ENCODE results near the gene CD2AP.

Gene CD2AP

GRCh38 chr6:47567586-47567985 lies 90.0 kb downstream of the CD2AP start:
- H3F3A ChIP-seq (ENCODE audit: insufficient read depth): peaks cover 16% of the 10 kb centered on the region; the same call in 1 of the 2 replicates
- no peak for TF ChIP-seq EZH2phosphoT487 (conservative IDR thresholded peaks at IDR 0.05; ENCODE audit: low read length)
- TF ChIP-seq, protein P1, sequence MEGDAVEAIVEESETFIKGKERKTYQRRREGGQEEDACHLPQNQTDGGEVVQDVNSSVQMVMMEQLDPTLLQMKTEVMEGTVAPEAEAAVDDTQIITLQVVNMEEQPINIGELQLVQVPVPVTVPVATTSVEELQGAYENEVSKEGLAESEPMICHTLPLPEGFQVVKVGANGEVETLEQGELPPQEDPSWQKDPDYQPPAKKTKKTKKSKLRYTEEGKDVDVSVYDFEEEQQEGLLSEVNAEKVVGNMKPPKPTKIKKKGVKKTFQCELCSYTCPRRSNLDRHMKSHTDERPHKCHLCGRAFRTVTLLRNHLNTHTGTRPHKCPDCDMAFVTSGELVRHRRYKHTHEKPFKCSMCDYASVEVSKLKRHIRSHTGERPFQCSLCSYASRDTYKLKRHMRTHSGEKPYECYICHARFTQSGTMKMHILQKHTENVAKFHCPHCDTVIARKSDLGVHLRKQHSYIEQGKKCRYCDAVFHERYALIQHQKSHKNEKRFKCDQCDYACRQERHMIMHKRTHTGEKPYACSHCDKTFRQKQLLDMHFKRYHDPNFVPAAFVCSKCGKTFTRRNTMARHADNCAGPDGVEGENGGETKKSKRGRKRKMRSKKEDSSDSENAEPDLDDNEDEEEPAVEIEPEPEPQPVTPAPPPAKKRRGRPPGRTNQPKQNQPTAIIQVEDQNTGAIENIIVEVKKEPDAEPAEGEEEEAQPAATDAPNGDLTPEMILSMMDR (IDR thresholded peaks at IDR 0.05; ENCODE audit: insufficient read depth, low read length, poor library complexity, severe bottlenecking): no peak
- H4K20me1 ChIP-seq (ENCODE audit: low read depth, low read length): peaks cover 31% of the 10 kb centered on the region
- no peaks in the 10 kb centered on the region for H3K9me3 ChIP-seq (ENCODE audit: insufficient read depth, low read length)
- H3K9ac ChIP-seq (ENCODE audit: low read length): no peak overlapping the region
- no peak overlapping the region for H2AFZ ChIP-seq (ENCODE audit: low read depth, low read length, severe bottlenecking)
- H3K27me3 ChIP-seq (ENCODE audit: low read length): no peaks in the 10 kb centered on the region
- H3K4me2 ChIP-seq (ENCODE audit: low read depth, low read length, poor library complexity, severe bottlenecking): no peak overlapping the region
- H3K4me3 ChIP-seq (ENCODE audit: insufficient read depth, low read length, poor library complexity, severe bottlenecking): no peak overlapping the region
- peaks cover 81% of the 10 kb centered on the region for H3K79me2 ChIP-seq (ENCODE audit: insufficient read depth, low read length)
- H3K27ac ChIP-seq (ENCODE audit: low read depth, low read length): no peak overlapping the region
- H3K36me3 ChIP-seq (ENCODE audit: low read length): peaks cover 36% of the 10 kb centered on the region
- no peaks in the 10 kb centered on the region for H3K9me2 ChIP-seq (replicated peaks; ENCODE audit: insufficient read depth, low read length)

DNA sequence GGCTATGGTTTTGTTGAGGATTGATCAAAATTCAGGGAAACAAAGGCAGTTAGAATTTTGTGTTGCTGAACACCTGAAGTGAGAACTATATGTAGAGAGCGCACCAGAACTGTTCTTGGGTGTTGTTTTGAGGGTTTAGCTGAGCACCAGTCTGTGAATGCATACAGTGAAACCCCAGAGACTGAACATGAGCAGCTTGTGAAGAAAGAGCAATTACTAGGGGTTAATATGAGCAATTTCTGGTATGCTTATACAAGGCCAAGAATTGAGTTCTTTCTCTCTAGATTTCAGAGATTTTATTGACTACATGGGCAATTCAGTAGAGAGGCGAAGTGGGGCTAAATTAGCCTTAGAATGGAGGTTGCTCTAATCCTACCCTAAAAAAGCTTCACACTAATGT lies 93.9 kb downstream of the CD2AP start:
- no peak overlapping the region; the same call in 1 of the 2 replicates for H3K27ac ChIP-seq (ENCODE audit: low read depth, low read length)
- no peak overlapping the region for H3K4me3 ChIP-seq (ENCODE audit: insufficient read depth, low read length, poor library complexity, severe bottlenecking)
- no peaks in the 10 kb centered on the region for H3K27me3 ChIP-seq (ENCODE audit: low read length)
- TF ChIP-seq, protein P1 (IDR thresholded peaks at IDR 0.05; ENCODE audit: insufficient read depth, low read length, poor library complexity, severe bottlenecking): no peak
- peaks cover 32% of the 10 kb centered on the region for H3K36me3 ChIP-seq (ENCODE audit: low read length)
- H3K9ac ChIP-seq (ENCODE audit: low read length): no peak overlapping the region
- peaks cover 18% of the 10 kb centered on the region; the same call in 1 of the 2 replicates for H3F3A ChIP-seq (ENCODE audit: insufficient read depth)
- H2AFZ ChIP-seq (ENCODE audit: low read depth, low read length, severe bottlenecking): no peak overlapping the region
- peaks cover 79% of the 10 kb centered on the region for H3K79me2 ChIP-seq (ENCODE audit: insufficient read depth, low read length)
- H3K9me2 ChIP-seq (replicated peaks; ENCODE audit: insufficient read depth, low read length): no peaks in the 10 kb centered on the region
- H3K4me2 ChIP-seq (ENCODE audit: low read depth, low read length, poor library complexity, severe bottlenecking): no peak overlapping the region
- peaks cover 44% of the 10 kb centered on the region for H4K20me1 ChIP-seq (ENCODE audit: low read depth, low read length)
- no peaks in the 10 kb centered on the region for H3K9me3 ChIP-seq (ENCODE audit: insufficient read depth, low read length)

DNA sequence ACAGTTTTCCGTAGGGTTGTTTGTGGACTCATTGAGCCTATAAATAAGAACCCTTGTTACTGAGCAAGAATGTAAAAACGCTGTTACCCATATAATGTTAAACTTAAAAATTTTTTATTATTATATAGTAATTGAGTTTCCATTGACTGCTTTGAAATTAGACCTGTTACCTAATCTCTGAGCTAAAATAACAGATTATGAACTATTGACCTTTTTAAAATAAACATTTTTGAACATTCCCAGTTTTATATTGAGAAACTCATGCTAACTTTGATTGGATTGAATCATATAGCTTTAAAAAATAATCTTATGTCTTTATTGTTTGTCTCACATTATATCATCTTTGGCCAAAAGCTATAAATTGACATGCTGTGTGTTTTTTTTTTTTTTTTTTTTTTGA lies 95.5 kb downstream of the CD2AP start:
- no peak overlapping the region for H3K4me3 ChIP-seq (ENCODE audit: insufficient read depth, low read length, poor library complexity, severe bottlenecking)
- H3K9me2 ChIP-seq (replicated peaks; ENCODE audit: insufficient read depth, low read length): no peaks in the 10 kb centered on the region
- peaks cover 35% of the 10 kb centered on the region for H4K20me1 ChIP-seq (ENCODE audit: low read depth, low read length)
- H3K9ac ChIP-seq (ENCODE audit: low read length): no peak overlapping the region
- H3K27me3 ChIP-seq (ENCODE audit: low read length): no peaks in the 10 kb centered on the region
- no peak overlapping the region for H3K4me2 ChIP-seq (ENCODE audit: low read depth, low read length, poor library complexity, severe bottlenecking)
- peaks cover 36% of the 10 kb centered on the region for H3K36me3 ChIP-seq (ENCODE audit: low read length)
- H3K79me2 ChIP-seq (ENCODE audit: insufficient read depth, low read length): peaks cover 64% of the 10 kb centered on the region
- no peak overlapping the region for H3K27ac ChIP-seq (ENCODE audit: low read depth, low read length)
- H2AFZ ChIP-seq (ENCODE audit: low read depth, low read length, severe bottlenecking): no peak overlapping the region
- TF ChIP-seq EZH2phosphoT487 (conservative IDR thresholded peaks at IDR 0.05; ENCODE audit: low read length): no peak
- TF ChIP-seq, protein P1 (IDR thresholded peaks at IDR 0.05; ENCODE audit: insufficient read depth, low read length, poor library complexity, severe bottlenecking): no peak
- H3F3A ChIP-seq (ENCODE audit: insufficient read depth): peaks cover 23% of the 10 kb centered on the region; the same call in 1 of the 2 replicates
- no peaks in the 10 kb centered on the region for H3K9me3 ChIP-seq (ENCODE audit: insufficient read depth, low read length)
